AML-193 (cell line): Measurements from ENCODE around the gene PLEKHG1.

Experiments used
- DNase-seq, 2 experiments: peaks; one replicate each; lab custom pipeline; 2025; lab: John Stamatoyannopoulos, UW

Gene PLEKHG1

DNA sequence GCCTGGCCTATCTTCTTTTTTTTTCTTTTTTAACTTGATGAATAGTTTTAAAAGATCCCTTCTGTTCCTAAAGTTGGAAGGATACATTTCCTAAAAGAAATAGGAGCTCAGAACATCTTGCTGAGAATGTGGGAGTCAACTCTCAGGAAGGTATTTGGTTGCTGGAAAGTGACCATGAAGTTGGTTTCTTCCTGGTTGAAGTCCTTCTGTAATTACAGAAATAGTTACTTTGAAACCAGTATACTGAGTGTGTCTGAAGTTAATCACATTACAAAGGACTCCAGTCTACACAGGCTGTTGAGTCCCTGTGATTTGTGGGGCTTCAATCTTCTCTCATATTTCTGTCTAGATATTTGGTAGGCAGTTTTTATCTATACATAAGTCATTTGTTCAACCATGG lies 9.8 kb upstream of the PLEKHG1 start:
- no peak for DNase-seq

DNA sequence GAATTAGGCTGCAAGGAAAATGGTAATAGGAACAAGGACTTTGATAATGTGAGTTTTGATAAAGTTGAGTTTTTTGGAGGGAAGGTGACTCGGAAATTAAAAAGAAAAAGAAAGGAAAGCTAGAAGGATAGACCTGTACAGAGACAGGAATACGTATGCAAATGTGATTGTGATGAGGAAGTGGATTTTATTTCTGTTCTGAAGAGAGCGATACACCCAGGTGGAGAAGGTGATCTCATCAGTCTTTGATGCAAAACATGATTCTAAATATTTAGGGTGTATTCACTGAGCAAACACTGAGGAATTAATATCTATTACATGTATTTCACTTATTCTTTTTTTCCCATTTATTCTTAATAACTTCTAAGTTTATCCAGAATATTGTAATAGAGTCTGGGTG lies 9.2 kb upstream of the PLEKHG1 start:
- no peak for DNase-seq

DNA sequence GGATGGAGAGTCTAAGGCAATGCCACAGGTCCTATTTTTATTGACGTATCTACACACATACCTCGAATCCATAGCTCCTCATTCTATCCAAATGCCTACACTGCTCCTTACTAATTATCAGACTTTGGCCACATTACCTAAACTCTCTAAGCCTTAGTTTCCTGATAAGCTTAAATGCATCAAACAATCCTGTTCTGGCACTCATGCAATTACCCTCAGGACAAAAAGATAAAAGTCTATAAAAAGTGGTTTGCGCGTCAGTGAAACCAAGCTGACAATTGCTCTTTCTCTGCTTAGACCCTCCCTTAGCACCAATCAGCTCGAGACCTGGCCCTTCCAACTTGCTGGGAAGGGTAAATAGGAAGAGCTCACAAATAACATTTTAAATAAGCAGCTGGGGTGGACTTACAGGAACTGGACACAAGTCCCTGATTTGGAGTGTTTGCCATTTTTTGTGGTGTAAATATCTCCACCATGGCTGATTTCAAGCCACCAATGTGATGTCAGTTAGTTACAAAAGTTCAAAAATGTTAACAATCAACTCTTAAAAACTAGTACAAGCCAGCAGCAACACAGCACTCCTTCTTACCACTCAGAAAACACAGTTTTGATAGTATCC lies 7.2 kb upstream of the PLEKHG1 start:
- no peak for DNase-seq

DNA sequence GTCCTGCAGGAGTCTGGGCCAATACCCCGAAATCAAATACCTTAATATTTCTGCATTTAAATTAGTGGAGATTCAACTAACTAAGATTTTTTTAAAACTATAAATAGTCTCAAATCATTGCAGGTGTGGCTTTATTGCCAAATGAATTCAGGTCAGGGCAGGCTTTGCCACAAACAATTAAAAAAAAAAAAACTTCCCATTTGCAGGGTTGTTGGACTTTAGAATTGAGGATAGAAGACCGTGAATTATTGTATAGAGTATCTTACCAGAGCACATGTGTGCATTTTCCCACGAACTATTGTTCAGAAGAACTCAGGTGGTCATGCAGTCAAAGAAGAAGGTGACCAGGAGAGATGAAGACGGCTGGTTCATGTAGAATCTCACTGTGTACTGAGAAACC lies 6.6 kb upstream of the PLEKHG1 start:
- DNase-seq = no peak

DNA sequence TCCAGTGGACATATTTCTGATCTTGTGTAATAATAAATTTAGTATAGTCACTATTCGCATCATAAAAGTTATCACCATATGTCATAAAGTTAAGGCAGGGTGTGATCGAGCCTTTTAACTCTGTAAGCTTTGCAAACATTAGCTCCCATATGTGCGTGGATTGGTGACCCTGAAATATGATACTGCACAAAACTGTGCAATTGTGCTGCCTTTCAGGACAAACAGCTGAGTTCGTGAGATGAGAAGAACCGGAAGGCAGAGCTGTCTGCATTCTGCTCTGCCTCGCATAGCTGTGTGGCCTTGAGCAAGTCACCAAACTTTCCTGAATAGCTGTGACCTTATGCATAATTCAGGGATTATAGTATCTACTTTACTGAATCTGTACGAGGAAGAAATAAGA lies 3.2 kb upstream of the PLEKHG1 start:
- no peak for DNase-seq

DNA sequence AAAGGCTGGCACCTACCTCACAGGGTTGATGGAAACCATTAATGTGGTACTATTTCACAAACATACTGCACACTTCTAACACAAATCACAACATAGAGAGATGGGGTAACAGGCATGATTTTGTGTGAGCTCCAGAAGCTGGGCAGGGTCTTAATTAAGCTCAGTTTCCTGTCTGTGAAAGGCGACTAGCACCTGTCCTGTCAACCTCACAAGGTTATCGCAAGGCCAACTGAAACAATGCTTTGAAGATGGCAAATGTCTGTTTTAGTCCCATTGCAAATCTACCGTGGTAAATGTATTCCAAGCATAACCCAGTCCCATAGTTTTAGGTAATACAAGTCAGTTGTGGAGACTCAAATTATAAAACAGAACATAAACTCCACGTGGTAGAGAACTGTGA lies 1.3 kb upstream of the PLEKHG1 start:
- DNase-seq = no peak

DNA sequence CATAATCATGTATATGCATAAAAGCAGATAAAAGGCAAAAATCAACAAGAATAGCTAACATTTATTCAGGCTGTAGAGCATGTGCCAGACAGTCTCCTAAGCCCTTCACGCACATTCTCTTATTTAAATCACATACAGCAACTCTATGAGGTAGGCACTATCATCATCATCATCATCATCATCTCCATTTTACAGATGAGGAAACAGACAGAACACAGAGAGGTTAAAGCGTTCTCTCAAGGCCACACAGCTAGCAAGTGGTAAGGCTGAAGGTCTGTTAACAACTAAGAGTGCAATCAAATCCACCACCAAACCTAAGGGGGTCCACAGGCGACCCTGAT lies 857 bp upstream of the PLEKHG1 start:
- no peak for DNase-seq

DNA sequence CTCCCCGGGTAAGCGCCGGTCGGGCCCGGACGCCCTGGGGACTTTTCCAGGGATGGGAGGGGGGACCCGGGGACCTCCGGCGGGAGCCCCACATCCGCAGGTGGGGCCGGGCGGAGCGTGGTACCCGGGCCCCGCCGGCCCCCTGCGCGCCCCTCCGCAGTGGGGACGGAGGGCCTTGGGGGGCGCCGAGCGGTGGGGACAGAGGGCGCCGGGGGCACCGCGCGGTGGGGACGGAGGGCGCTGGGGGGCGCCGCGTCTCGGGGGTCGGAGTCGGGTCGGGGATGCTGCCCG lies 270 bp downstream of the PLEKHG1 start:
- no peak for DNase-seq

DNA sequence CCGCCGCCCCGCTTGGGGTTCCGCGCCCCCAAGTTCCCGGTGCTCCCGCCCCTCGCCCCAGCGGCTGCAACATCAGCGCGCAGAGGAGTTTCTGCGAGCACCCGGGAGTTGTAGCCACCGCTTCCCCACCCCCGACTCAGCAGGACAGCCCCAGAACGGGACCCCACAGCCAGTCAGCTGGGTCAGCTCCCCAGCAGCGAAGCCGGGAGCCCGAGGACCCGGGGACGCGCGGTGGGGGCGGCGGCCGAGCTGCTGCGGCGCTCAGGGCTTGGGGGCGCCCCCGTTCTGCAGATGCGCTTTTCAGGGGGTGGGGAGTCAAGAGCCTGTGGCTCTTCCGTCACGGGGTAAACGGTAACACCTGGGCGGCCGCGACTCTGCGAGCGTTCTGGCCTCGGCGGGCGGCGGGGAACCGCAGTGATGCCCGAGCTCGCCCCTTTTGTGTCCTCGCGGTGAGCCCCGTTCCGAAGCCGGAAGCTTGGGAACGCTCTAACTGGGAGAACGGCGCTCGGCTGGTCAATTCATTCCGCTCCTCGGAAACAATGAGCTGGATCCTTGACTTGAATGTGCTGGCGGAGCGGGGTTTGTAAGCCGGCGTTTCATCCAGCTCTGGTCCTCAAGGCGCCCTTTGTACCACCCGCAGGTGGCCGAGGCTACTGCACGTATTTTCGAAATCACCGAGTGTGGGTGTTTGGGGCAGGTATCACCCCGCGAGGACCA lies 774 bp downstream of the PLEKHG1 start:
- DNase-seq = peak in 1 of 2 experiments; percentile 16

DNA sequence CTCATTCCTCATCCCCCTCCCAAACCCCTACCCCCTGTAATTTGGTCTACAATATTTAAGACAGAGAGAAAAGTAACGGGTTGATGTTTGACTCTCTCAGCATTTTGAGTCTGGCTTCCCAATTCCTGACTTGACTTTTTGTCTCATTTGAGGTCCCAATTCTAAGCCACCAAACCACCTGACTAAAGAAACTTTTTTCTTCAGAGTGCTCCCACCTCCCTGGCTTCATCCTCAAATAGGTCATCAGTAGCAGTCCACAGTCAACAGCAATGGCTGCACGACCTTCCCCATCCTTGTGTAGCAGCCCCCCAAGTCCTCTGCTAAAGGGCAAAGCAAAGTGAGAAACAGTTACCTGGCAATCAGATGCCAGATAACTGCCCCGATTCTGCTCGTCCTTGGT lies 1.8 kb downstream of the PLEKHG1 start:
- no peak for DNase-seq

DNA sequence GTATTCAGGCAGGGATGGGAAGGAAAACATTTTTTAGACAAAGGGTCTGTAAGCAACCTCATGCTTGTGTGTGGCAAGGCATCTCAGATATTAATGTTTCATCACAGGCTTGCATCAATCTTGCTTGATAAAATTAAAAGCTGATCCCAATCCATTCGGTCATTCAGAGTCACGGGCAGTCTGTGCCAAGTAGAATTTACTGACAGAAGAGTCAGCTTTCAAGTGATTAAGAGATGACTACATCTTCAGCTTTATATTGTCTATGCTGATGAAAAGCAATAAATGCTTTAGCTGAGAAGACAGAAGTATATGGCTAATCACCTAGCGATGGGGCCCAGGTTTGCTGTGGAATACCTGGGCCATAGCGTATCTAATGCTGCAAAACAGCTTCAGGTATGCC lies 3.5 kb downstream of the PLEKHG1 start:
- no peak for DNase-seq

DNA sequence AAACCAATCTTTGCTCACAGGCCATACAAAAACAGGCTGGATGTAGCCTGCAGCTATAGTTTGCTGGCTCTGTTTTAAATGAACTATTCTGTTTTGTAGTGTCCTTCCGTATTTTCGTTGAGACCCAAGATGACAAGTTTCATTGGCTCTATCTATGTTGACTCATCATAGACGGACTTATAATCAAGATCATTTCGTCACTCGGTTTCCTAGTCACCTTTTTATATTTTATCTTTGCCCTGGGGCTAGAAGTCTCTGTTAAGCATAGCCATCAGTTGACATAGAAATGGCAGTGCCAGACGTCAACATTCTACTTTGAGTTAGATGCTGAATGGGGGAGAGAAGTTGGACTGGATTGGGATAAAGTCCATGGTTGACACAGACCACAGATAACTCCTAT lies 4.8 kb downstream of the PLEKHG1 start:
- DNase-seq = no peak

DNA sequence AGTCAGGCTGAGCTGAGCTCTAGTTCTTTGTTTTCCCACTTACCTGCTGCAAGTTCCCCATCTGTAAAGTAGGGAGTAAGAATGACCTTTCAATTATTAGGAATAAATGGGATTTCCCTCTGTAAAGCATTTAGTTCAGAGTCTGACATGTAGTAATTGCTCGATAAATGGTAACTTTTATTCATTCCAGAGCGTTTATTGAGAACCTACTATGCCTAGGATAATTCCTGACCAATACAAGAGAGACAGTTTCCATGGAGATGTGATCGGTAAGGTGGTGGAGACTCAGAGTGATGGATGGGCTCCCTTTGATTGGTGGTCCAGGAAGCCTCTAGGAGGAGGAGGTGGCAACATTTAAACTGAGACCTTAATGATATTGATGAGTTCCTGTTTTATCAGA lies 5.6 kb downstream of the PLEKHG1 start:
- no peak for DNase-seq

DNA sequence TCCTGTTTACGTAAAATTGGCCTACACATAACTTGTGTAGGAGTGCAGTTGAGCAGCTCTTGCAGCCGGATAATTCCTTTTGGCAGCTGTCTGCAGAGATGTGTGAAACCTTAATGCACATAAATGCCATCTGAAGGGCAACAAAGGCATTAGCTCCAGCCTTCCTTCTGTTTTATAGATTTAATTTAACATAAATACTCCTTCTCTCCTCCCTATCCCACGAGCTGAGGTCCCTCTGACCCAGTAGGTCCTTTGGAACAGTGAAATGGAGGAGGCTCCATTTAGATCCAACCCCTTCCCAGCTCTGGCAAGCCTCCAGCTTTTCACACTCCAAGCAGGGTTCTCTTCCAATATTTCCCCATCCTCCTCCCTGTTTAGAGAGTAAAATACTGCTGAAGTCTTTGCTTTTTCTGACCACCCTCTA lies 6.5 kb downstream of the PLEKHG1 start:
- no peak for DNase-seq

DNA sequence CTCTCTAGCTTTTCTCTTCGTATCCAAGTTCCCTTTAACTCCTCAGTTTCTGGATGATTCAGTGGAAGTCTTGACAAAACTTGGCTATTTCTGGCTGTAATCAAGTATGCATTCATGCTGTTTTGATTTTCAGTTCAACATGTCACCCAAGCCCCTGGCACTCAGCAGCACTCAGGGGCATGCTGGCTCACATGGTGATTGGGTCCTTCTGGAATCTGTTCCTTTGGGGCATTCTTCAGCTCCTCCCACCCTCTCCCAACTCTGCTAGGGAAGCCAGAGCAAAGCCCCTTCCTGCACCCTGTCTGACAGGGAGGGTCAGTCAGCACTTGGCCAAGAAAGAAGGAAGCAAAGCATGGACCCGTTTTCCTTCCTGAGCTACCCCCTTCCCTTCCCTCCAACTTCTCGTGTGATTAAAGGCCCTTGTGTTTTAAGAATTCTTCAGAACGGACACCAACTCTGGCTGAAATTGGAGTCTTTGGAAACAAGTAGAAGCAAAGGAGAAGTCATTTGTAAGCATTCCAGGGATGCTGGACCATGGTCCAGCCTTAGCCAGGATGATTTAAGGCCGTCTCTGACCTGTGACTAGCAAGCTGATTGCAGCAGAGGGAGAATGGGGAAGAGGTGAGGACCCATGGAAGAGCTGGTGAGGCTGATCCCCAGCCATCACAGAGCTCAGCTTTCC lies 7.1 kb downstream of the PLEKHG1 start:
- DNase-seq = no peak

DNA sequence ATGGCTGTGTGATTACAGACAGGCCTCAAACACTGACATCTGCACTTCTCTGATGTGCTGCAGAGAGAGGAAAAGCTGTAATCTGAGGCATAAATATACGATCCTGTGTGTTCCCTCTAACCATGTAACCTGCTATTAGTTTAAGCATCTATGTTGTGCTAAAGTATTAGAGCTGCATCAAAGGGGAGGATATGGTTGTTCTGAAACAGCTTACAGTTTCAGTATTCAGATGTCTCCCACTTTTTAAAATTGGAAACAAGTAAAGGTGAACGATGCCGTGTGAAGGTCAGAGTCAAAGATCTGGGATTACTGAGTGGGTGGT lies 7.6 kb downstream of the PLEKHG1 start:
- no peak for DNase-seq

DNA sequence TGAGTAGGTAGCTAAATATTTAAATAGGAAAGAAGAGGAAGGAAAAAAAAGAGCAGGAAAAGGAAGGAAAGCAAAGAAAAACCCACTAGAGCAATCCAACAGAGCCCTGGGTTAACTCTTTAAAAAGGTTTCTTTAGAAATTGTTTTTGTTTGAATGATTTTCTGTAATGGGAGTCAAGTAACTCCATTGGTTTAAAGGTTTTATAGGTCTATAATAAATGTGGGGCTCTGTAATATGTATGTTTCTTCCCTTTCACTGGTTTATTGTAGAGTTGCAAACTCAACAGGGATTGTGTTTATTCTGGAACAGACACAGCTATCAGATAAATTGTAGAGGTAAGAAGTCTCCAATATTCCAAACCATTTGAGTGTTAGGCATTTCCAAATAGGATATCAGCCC lies 10.9 kb downstream of the PLEKHG1 start:
- DNase-seq = no peak

DNA sequence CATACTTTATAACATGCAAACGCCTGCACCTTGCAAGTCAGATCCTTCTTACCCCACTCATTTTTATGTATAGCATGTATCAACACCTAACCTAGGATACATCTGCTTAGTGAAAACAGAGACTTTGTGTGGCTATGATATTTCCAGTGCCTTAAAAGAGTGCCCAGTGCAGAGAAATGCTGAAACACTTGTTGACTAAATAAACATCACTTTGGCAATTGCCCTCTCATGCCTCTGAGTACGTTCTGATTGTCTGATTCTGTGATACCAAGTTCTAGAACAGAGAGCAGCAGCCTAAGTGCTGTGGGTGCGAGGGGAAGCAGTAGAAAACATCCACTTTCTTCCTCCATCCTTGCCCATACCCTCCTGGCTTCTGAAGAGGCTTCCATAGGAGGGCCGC lies 13.6 kb downstream of the PLEKHG1 start:
- no peak for DNase-seq

DNA sequence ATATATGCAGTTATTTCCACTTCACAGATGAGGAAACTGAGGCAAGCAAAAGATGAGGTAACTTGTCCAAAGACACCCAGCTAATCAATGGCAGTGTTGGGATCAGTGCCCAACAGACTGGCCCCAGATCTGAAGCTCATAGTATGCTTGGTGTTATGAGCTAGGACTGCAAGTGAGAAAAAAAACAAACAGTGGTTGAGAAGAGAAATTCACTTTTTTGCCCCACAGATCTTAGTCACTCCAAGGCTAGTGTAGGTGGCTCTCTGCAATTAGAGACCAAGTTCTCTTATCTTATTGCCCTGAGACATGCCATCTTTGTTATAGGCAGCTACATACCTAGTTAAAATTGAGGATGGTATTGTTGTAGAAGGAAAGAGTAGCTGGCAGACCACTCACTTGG lies 16.3 kb downstream of the PLEKHG1 start:
- no peak for DNase-seq

DNA sequence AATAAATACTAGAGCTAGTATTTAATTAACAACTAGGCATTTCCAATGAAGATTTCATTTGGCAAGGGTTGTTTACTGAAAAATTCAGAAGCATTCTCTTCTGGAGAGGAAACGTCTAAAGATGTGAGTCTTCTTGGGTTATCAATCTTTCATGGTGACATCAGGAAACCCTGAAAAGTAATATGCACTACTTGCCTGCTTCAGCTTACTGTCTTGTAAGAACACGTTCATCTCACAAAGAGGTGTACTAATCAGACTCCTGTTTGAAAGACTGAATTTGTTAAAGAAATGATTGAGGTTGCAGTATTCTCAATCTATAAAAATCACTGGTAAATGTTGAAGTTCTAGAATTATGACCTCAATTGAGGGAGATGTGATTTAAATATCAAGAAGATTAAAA lies 16.9 kb downstream of the PLEKHG1 start:
- no peak for DNase-seq

DNA sequence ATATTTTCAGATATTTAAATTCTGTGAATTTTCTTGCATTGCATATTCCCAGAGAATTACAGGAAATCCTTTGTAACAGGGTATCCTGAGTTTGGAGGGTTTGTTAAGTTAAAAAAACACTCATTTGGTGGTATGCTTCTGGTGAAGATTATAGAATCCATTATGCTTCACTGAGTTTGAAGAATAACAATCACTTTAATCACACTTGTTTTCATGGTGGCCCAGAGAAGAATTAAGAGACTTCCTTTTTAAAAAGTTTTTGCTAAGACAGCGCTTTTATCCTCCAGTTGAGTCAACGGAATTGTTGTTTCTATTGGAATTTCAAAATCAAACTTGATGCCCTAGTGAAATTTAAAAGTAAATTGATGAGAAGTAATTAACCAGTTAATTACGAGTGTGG lies 17.4 kb downstream of the PLEKHG1 start:
- no peak for DNase-seq

DNA sequence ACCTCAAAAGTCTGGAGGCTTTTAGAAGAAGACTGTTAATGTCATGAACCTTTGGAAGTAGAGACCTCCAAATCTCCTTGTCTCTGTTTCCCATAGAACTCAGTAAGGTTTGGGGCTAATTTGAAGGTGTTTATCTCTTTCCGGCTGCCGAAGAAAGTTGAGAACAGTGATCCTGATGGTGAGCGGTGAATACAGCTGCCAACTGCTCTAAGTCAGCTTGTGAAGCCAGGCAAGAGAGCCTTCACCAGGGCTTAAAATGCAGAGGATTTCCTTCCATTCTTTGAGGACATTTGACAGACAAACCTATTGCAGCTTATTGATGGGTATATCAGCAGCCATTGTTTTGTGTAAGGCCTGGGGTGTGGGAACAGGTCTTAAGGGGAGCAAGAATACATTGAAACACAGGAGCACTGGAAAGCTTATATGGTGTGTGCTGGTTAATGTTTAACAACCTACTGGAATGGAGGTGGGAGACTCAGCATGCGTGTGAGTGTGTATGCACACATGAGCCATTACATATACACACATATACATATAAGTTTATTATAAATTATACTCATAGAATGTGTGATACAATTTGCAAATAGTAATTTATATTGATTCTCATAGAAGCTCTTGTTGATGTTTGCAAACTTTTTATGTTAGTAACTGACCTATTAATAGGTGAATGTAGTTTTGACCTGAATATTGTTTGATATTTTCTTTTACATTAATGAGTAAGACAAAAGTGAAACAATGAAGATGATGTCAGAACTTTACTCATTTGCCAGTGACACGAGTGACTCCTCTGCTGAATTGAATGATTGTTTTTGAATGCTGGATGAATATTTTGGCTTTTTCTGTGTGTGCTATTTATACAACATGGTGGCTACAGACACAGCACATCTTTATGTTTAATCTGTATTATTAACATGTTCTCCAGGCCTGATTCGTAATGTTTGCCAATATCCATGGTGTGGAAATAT lies 18.1 kb downstream of the PLEKHG1 start:
- DNase-seq = no peak

DNA sequence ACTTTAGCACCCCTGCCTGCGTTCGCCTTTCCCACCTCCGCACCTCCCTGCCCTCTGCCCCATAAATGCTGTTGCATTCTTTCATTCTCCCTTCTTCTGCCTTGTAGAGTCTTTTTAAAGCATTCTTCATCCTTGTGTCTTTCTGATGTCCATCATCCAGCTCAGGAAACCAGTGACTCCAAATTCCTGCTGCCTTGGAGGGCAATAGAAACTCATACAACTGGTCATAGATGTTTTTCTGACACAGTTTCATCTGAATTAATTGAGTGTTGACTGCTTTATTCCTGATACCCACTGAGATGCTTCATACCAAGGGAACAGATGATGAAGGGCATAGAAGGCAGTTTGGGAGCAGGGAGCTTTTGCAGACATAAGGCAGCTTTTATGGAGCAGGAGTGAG lies 19.6 kb downstream of the PLEKHG1 start:
- DNase-seq = no peak
